C4-2B (cell line): ENCODE data around the gene PCDH19.

Source experiments
- ZFX ChIP-seq: fragments of 450-650 bp; IDR thresholded peaks from 2 replicates; pipeline ENCODE4 v1.6.1; 2017
- TF ChIP-seq, protein P1 (sequence below): fragments of 450-650 bp; conservative IDR thresholded peaks from 2 replicates; pipeline ENCODE4 v1.5.1; 2017; ENCODE audit warnings: mild to moderate bottlenecking

DNA sequence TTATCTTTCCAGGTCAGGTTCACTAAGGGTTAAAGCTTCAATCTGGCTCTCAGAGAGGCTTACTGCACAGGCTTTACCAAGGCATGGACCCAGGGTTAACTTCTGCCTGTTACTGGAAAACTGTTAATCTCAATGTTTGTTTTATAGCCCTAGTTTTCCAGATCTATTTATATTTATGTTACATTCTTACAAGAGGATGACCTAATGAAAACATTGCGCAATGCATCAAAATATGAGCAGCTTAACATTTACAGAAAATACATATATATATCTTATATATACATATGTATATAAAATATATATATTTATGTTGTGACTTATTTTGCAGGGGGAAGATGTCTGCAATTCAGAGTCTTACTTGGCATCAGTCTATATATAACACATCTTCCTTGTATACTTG, 112.3 kb downstream of the PCDH19 start:
- TF ChIP-seq, protein P1, sequence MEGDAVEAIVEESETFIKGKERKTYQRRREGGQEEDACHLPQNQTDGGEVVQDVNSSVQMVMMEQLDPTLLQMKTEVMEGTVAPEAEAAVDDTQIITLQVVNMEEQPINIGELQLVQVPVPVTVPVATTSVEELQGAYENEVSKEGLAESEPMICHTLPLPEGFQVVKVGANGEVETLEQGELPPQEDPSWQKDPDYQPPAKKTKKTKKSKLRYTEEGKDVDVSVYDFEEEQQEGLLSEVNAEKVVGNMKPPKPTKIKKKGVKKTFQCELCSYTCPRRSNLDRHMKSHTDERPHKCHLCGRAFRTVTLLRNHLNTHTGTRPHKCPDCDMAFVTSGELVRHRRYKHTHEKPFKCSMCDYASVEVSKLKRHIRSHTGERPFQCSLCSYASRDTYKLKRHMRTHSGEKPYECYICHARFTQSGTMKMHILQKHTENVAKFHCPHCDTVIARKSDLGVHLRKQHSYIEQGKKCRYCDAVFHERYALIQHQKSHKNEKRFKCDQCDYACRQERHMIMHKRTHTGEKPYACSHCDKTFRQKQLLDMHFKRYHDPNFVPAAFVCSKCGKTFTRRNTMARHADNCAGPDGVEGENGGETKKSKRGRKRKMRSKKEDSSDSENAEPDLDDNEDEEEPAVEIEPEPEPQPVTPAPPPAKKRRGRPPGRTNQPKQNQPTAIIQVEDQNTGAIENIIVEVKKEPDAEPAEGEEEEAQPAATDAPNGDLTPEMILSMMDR = no peak
- TF ChIP-seq ZFX = no peak
